ENCODE results near the gene IL4. TPM values are rescaled to one million over a fixed set of nuclear protein-coding genes. Genes with fewer than 3 reads are reported as not detected.

Gene IL4
- total and polyA plus RNA-seq, 3 donors from 2014 or later = not detected

GRCh38 chr5:132671000-132671399 lies 2.8 kb upstream of the IL4 start:
- WGBS, 2 donors = 96 to 98% methylated on average over 3 of the region's 3 CpGs
- H3K36me3 ChIP-seq (ENCODE audit: low read depth, missing control alignments) = no peaks in the 10 kb centered on the region
- no peaks in the 10 kb centered on the region for H3K9me3 ChIP-seq
- no peaks in the 10 kb centered on the region for H3K27me3 ChIP-seq
- DNase-seq = no peak
- H3K4me3 ChIP-seq = no peak overlapping the region
- no peak overlapping the region for H3K27ac ChIP-seq
- TF ChIP-seq CTCF (IDR thresholded peaks at IDR 0.05) (no peak), POLR2A (IDR thresholded peaks at IDR 0.05) (no peak)
- intact Hi-C loops (cut with DNase I; ENCODE audit: low total_unique reads) = no loop called here
- H3K4me1 ChIP-seq = no peaks in the 10 kb centered on the region

GRCh38 chr5:132673488-132673887 lies 301 bp upstream of the IL4 start:
- Histone ChIP-seq H3K27me3 (no peaks in the 10 kb centered on the region), H3K36me3 (ENCODE audit: low read depth, missing control alignments) (no peaks in the 10 kb centered on the region), H3K9me3 (no peaks in the 10 kb centered on the region), H3K27ac (no peak overlapping the region), H3K4me3 (no peak overlapping the region), H3K4me1 (no peaks in the 10 kb centered on the region)
- 72 to 82% methylated on average over 1 of the region's 1 CpG for WGBS, 2 donors
- TF ChIP-seq POLR2A (IDR thresholded peaks at IDR 0.05) = no peak
- no peak for TF ChIP-seq CTCF (IDR thresholded peaks at IDR 0.05)
- intact Hi-C loops (cut with DNase I; ENCODE audit: low total_unique reads) = no loop called here
- DNase-seq = no peak

GRCh38 chr5:132674671-132675506 lies 1.1 kb downstream of the IL4 start:
- intact Hi-C loops (cut with DNase I; ENCODE audit: low total_unique reads) = no loop called here
- TF ChIP-seq CTCF (IDR thresholded peaks at IDR 0.05) (no peak), POLR2A (IDR thresholded peaks at IDR 0.05) (no peak)
- DNase-seq = no peak
- Histone ChIP-seq H3K27ac (no peak overlapping the region), H3K9me3 (no peaks in the 10 kb centered on the region), H3K36me3 (ENCODE audit: low read depth, missing control alignments) (no peaks in the 10 kb centered on the region), H3K4me3 (no peak overlapping the region), H3K4me1 (no peaks in the 10 kb centered on the region), H3K27me3 (no peaks in the 10 kb centered on the region)
- WGBS, 2 donors = 80 to 88% methylated on average over 13 of the region's 13 CpGs

- H3K9me3 ChIP-seq = no peaks in the 10 kb centered on the region
- WGBS, 2 donors = 87 to 95% methylated on average over 11 of the region's 11 CpGs
- no peak for DNase-seq
- H3K27ac ChIP-seq = no peak overlapping the region
- H3K27me3 ChIP-seq = no peaks in the 10 kb centered on the region
- TF ChIP-seq CTCF (IDR thresholded peaks at IDR 0.05) = no peak
- no peak for TF ChIP-seq POLR2A (IDR thresholded peaks at IDR 0.05)
- intact Hi-C loops (cut with DNase I; ENCODE audit: low total_unique reads) = no loop called here
- H3K4me3 ChIP-seq = no peak overlapping the region
- no peaks in the 10 kb centered on the region for H3K36me3 ChIP-seq (ENCODE audit: low read depth, missing control alignments)
- no peaks in the 10 kb centered on the region for H3K4me1 ChIP-seq
Measured at GRCh38 chr5:132675936-132676689, 2.3 kb downstream of the IL4 start.
